Activated T-helper 9 cell treated with anti-CD3 and anti-CD28 coated beads, Interleukin-2, amount 50 U/mL, for 16 hours (primary cell): Measurements from ENCODE around the gene RBM8A.

Experiments
- DNase-seq: peaks from one replicate; pipeline ENCODE4 v3.0.0-alpha.2; 2020; ENCODE audit warnings: low read depth

RBM8A gene

GRCh38 chr1:145927063-145927886 is at the start of gene RBM8A:
Gene RBM8A, minus strand, starts transcription at chr1:145927484. Its CDS starts 58 bp downstream, at chr1:145927426.
- peak; percentile 87 for DNase-seq

GRCh38 chr1:145977016-145977415 is 49.7 kb upstream of the RBM8A start:
- no peak for DNase-seq

- DNase-seq, result no peak
Observed at GRCh38 chr1:145975216-145975615, 47.9 kb upstream of the RBM8A start.

- DNase-seq, result no peak
Observed at GRCh38 chr1:145974721-145975120, 47.4 kb upstream of the RBM8A start.

- no peak for DNase-seq
Observed at GRCh38 chr1:145972580-145972979, 45.3 kb upstream of the RBM8A start.

GRCh38 chr1:145967288-145967687 is 40.0 kb upstream of the RBM8A start:
- no peak for DNase-seq

GRCh38 chr1:145965119-145965744 is 37.9 kb upstream of the RBM8A start:
- no peak for DNase-seq

GRCh38 chr1:145964328-145965118 is 37.2 kb upstream of the RBM8A start, which contains the start of the genes ANKRD34A and POLR3GL:
Gene ANKRD34A, minus strand, starts transcription at chr1:145964575. Its CDS starts 2,816 bp downstream, at chr1:145961759.
Gene POLR3GL, plus strand, starts transcription at chr1:145964690. Its CDS starts 10,176 bp downstream, at chr1:145974866.
- DNase-seq, result peak; percentile 84

GRCh38 chr1:145963265-145964019 is 36.2 kb upstream of the RBM8A start:
- DNase-seq, result no peak

GRCh38 chr1:145962157-145963102 is 35.1 kb upstream of the RBM8A start:
- DNase-seq, result no peak

- DNase-seq, result peak; percentile 48
Observed at GRCh38 chr1:145961425-145962156, 34.3 kb upstream of the RBM8A start.

GRCh38 chr1:145961109-145961424 is 33.8 kb upstream of the RBM8A start:
- no peak for DNase-seq

- DNase-seq, result peak; percentile 32
Observed at GRCh38 chr1:145960468-145961108, 33.3 kb upstream of the RBM8A start.

- DNase-seq, result no peak
Observed at GRCh38 chr1:145959957-145960467, 32.7 kb upstream of the RBM8A start.

- DNase-seq, result no peak
Observed at GRCh38 chr1:145959333-145959732, 32.0 kb upstream of the RBM8A start.

- DNase-seq, result no peak
Observed at GRCh38 chr1:145958734-145959133, 31.4 kb upstream of the RBM8A start.

GRCh38 chr1:145957443-145958319 is 30.4 kb upstream of the RBM8A start, which contains the start of gene LIX1L:
Gene LIX1L, minus strand, starts transcription at chr1:145958017. Its CDS starts 90 bp downstream, at chr1:145957927.
- DNase-seq, result peak; percentile 91
